Thoracic aorta (tissue), 2 donors: ENCODE results near the gene CHST11. TPM values are rescaled to one million over a fixed set of nuclear protein-coding genes. Genes with fewer than 3 reads are reported as not detected.

Experiments used
- ATAC-seq: fragments of 150-250 bp; one replicate; pipeline ENCODE4 v1.8.0; 2017; ENCODE audit warnings: low read depth; ENCODE audit not compliant: insufficient number of reproducible peaks, low FRiP score
- DNase-seq: peaks from one replicate; pipeline ENCODE4 v3.0.0-alpha.2; 2020; ENCODE audit warnings: low spot score
- H3K27ac ChIP-seq, 2 donors: fragments of 200-600 bp; sonication (generic); 1 replicate in 1 of 2; 2 replicates in 1 of 2; pipeline ENCODE4 v1.5.1; 2016; ENCODE audit warnings: mild to moderate bottlenecking in 2 of 2, moderate library complexity in 2 of 2
- H3K27me3 ChIP-seq: fragments of 200-600 bp; sonication (generic); replicated peaks from 2 replicates; pipeline ENCODE4 v1.6.0; 2016; ENCODE audit warnings: mild to moderate bottlenecking; ENCODE audit not compliant: insufficient read depth
- H3K36me3 ChIP-seq: fragments of 200-600 bp; sonication (generic); one replicate; pipeline ENCODE4 v1.5.1; 2016
- H3K4me1 ChIP-seq, 2 donors: fragments of 200-600 bp; sonication (generic); 1 replicate in 1 of 2; 2 replicates in 1 of 2; pipeline versions ENCODE4 v1.5.1 to v1.6.0; 2016; ENCODE audit warnings: low read depth in 2 of 2, mild to moderate bottlenecking in 1 of 2; ENCODE audit not compliant: control insufficient read depth in 1 of 2
- H3K4me3 ChIP-seq: fragments of 200-600 bp; sonication (generic); 2 replicates; pipeline ENCODE4 v1.5.1; 2016; ENCODE audit warnings: mild to moderate bottlenecking
- H3K9me3 ChIP-seq: fragments of 200-600 bp; sonication (generic); 2 replicates; pipeline ENCODE4 v1.5.1; 2016
- CTCF ChIP-seq: fragments of 200-600 bp; sonication (generic); IDR thresholded peaks from one replicate; pipeline ENCODE4 v1.5.1; 2019; ENCODE audit warnings: antibody characterized with exemption
- total RNA-seq, 2 donors: library from RNA; depleted of rRNA; stranded (reverse); fragments of >200 nt; gene quantifications; one replicate each; pipeline versions ENCODE4 v1.1.0 to v1.2.3, GENCODE V29; 2016

The CHST11 gene
- total RNA-seq, 2 donors from 2014 or later = 41.9 to 79.3 TPM

- TF ChIP-seq CTCF = no peak
Observed at GRCh38 chr12:104435765-104436164, 21.0 kb upstream of the CHST11 start.

GRCh38 chr12:104436790-104437189 lies 20.0 kb upstream of the CHST11 start:
- H3K27me3 ChIP-seq = no peaks in the 10 kb centered on the region
- no peaks in the 10 kb centered on the region for H3K4me1 ChIP-seq
- ATAC-seq = no peak
- H3K9me3 ChIP-seq = no peaks in the 10 kb centered on the region
- TF ChIP-seq CTCF = no peak
- H3K4me3 ChIP-seq = no peak overlapping the region
- no peaks in the 10 kb centered on the region for H3K36me3 ChIP-seq
- H3K27ac ChIP-seq = no peak overlapping the region
- no peak for DNase-seq

More at GRCh38 chr12:104435765-104436164, 21.0 kb upstream of the CHST11 start:
- DNase-seq = no peak
- H3K36me3 ChIP-seq = no peaks in the 10 kb centered on the region
- H3K27ac ChIP-seq = no peak overlapping the region
- H3K9me3 ChIP-seq = no peaks in the 10 kb centered on the region
- no peaks in the 10 kb centered on the region for H3K4me1 ChIP-seq
- ATAC-seq = no peak
- H3K27me3 ChIP-seq = no peaks in the 10 kb centered on the region
- no peak overlapping the region for H3K4me3 ChIP-seq

GRCh38 chr12:104438134-104438533 lies 18.6 kb upstream of the CHST11 start:
- no peak overlapping the region for H3K27ac ChIP-seq
- TF ChIP-seq CTCF = no peak
- H3K4me1 ChIP-seq = no peaks in the 10 kb centered on the region
- no peak for DNase-seq
- no peaks in the 10 kb centered on the region for H3K36me3 ChIP-seq
- no peaks in the 10 kb centered on the region for H3K9me3 ChIP-seq
- no peak for ATAC-seq
- no peaks in the 10 kb centered on the region for H3K27me3 ChIP-seq
- no peak overlapping the region for H3K4me3 ChIP-seq

- no peaks in the 10 kb centered on the region for H3K4me1 ChIP-seq
- DNase-seq = no peak
- H3K36me3 ChIP-seq = no peaks in the 10 kb centered on the region
- no peak overlapping the region for H3K27ac ChIP-seq
- no peaks in the 10 kb centered on the region for H3K9me3 ChIP-seq
- no peak overlapping the region for H3K4me3 ChIP-seq
- ATAC-seq = no peak
- H3K27me3 ChIP-seq = no peaks in the 10 kb centered on the region
- no peak for TF ChIP-seq CTCF
Observed at GRCh38 chr12:104439137-104439536, 17.6 kb upstream of the CHST11 start.

DNA sequence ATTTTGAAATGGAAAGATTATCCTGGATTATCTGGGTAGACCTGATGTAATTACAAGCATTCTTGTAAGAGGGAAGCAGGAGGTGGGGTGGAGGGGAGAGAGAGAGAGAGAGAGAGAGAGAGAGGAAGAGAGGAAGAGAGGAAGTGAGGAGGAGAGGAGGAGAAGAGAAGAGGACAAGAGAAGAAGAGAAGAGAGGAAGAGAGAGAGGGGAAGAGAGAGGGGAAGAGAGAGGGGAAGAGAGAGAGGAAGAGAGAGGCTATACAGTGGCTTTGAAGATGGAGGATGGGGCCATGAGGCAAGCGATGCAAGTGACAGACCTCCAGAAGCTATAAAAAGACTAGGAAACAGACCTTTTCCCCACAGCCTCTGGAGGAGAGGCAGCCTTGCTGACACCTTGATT lies 13.7 kb upstream of the CHST11 start:
- TF ChIP-seq CTCF = no peak
- Histone ChIP-seq H3K4me3 (no peak overlapping the region), H3K27ac (no peak overlapping the region), H3K4me1 (no peaks in the 10 kb centered on the region), H3K27me3 (no peaks in the 10 kb centered on the region), H3K9me3 (no peaks in the 10 kb centered on the region), H3K36me3 (no peaks in the 10 kb centered on the region)
- DNase-seq (no peak), ATAC-seq (no peak)
